NCI-H128 (cell line): Measurements from ENCODE around the gene KY.

Source experiments
- DNase-seq: peaks from one replicate; lab custom pipeline; 2025; ENCODE audit not compliant: unreplicated experiment; lab: John Stamatoyannopoulos, UW

Gene KY

GRCh38 chr3:134562055-134562454 lies 88.8 kb downstream of the KY start:
- DNase-seq: no peak

- no peak for DNase-seq
Observed at GRCh38 chr3:134559591-134559990, 91.2 kb downstream of the KY start.
